Uterus (tissue), 4 donors: ENCODE data around the gene GJA10. TPM values are rescaled to one million over a fixed set of nuclear protein-coding genes. Genes with fewer than 3 reads are reported as not detected.

Experiments used
- DNase-seq, 2 donors: peaks; one replicate each; pipeline ENCODE4 v3.0.0-alpha.2; 2019 to 2020
- H3K27ac ChIP-seq, 2 donors: fragments of 200-600 bp; sonication (generic); 1 replicate in 1 of 2; 2 replicates in 1 of 2; pipeline ENCODE4 v1.5.1; 2016 to 2018
- H3K27me3 ChIP-seq, 2 donors: fragments of 200-600 bp; sonication (generic); one replicate each; pipeline ENCODE4 v1.5.1; 2018 to 2019; ENCODE audit warnings: control low read depth in 1 of 2
- H3K36me3 ChIP-seq, 2 donors: fragments of 200-600 bp; sonication (generic); one replicate each; pipeline ENCODE4 v1.5.1; 2019; ENCODE audit warnings: control low read depth in 1 of 2
- H3K4me1 ChIP-seq, 2 donors: fragments of 200-600 bp; sonication (generic); one replicate each; pipeline ENCODE4 v1.5.1; 2018 to 2019; ENCODE audit warnings: control low read depth in 1 of 2
- H3K4me3 ChIP-seq, 2 donors: fragments of 200-600 bp; sonication (generic); 1 replicate in 1 of 2; 2 replicates in 1 of 2; pipeline ENCODE4 v1.5.1; 2018 to 2019; ENCODE audit warnings: mild to moderate bottlenecking in 1 of 2
- H3K9me3 ChIP-seq, 2 donors: fragments of 200-600 bp; sonication (generic); one replicate each; pipeline ENCODE4 v1.5.1; 2019; ENCODE audit warnings: control low read depth in 1 of 2
- POLR2A ChIP-seq, 2 donors: fragments of 450-650 bp; IDR thresholded peaks; one replicate each; pipeline ENCODE4 v1.6.1; 2016; ENCODE audit warnings: antibody characterized with exemption in 2 of 2, mild to moderate bottlenecking in 1 of 2, moderate library complexity in 1 of 2
- intact Hi-C: fragments of 100-400 bp; cut with DNase I; formaldehyde crosslinking; loops from one replicate; pipeline ENCODE4 v1.15.1; 2023; ENCODE audit warnings: low total_unique reads
- total RNA-seq, 4 donors: library from RNA; depleted of rRNA in 3 of 4; stranded (reverse); fragments of >200 nt in 3 of 4; gene quantifications; one replicate each; pipeline versions ENCODE4 v1.1.0 to v1.2.4, GENCODE V29; 2014 to 2023
- TF ChIP-seq, protein P1 (sequence below), 4 experiments: fragments of 200-600 bp in 2 of 4; fragments of 450-650 bp in 2 of 4; sonication (generic) in 2 of 4; IDR thresholded peaks; one replicate each; pipeline ENCODE4 v1.5.1; 2016 to 2019; ENCODE audit warnings: antibody characterized with exemption in 4 of 4, mild to moderate bottlenecking in 2 of 4, moderate library complexity in 1 of 4
- donor health status: DM: yes; HTN: yes; CAD: no.

The GJA10 gene
- total RNA-seq, 4 donors from 2014 or later = not detected

DNA sequence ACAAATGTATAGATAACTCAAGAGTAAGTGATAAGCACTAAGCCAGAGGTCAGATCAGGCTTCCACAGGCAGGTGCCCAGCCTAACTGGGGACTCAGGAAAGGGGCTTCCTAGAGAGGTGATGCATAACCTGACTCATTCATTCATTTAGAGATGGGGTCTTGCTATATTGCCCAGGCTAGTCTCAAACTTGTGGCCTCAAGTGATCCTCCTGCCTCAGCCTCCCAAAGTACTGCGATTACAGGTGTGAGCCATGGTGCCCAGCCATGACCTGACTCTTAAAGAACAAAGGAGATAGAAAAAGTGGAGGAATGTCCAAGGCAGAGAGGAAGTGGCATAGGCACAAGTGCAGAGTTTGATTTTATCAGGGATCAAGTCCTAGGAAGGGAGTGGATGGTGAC, 41.9 kb downstream of the GJA10 start:
- H3K9me3 ChIP-seq = no peaks in the 10 kb centered on the region
- H3K36me3 ChIP-seq = no peaks in the 10 kb centered on the region
- no peak for DNase-seq
- no peak for TF ChIP-seq POLR2A (IDR thresholded peaks at IDR 0.05)
- TF ChIP-seq, protein P1, sequence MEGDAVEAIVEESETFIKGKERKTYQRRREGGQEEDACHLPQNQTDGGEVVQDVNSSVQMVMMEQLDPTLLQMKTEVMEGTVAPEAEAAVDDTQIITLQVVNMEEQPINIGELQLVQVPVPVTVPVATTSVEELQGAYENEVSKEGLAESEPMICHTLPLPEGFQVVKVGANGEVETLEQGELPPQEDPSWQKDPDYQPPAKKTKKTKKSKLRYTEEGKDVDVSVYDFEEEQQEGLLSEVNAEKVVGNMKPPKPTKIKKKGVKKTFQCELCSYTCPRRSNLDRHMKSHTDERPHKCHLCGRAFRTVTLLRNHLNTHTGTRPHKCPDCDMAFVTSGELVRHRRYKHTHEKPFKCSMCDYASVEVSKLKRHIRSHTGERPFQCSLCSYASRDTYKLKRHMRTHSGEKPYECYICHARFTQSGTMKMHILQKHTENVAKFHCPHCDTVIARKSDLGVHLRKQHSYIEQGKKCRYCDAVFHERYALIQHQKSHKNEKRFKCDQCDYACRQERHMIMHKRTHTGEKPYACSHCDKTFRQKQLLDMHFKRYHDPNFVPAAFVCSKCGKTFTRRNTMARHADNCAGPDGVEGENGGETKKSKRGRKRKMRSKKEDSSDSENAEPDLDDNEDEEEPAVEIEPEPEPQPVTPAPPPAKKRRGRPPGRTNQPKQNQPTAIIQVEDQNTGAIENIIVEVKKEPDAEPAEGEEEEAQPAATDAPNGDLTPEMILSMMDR (IDR thresholded peaks at IDR 0.05) = no peak
- no peaks in the 10 kb centered on the region for H3K4me1 ChIP-seq
- H3K27me3 ChIP-seq = no peaks in the 10 kb centered on the region
- intact Hi-C loops = no loop called here
- H3K27ac ChIP-seq = no peak overlapping the region
- H3K4me3 ChIP-seq = no peak overlapping the region

DNA sequence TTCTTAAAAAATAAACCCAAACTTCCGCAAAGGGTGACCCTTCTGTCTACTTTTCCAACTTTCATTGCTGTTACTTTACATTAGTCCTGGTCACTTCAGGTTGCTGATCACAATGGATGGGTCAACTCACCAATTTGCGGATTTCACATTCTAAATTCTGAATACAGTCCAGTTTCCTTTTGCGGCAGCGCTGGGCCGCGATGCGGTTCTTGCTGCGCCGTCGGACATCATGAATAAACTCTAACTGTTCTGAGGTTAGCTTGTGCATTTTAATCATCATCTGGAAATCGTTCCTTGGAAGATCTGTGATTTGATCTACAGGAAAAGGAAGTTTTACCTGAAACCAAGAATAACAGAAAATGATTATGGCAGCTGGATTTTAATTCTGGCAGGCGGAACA, 43.7 kb downstream of the GJA10 start:
- intact Hi-C loops = no loop called here
- H3K27me3 ChIP-seq = no peaks in the 10 kb centered on the region
- no peak for TF ChIP-seq POLR2A (IDR thresholded peaks at IDR 0.05)
- TF ChIP-seq, protein P1 (IDR thresholded peaks at IDR 0.05) = no peak
- H3K36me3 ChIP-seq = no peaks in the 10 kb centered on the region
- no peaks in the 10 kb centered on the region for H3K9me3 ChIP-seq
- no peaks in the 10 kb centered on the region for H3K4me1 ChIP-seq
- DNase-seq = no peak
- H3K27ac ChIP-seq = no peak overlapping the region
- H3K4me3 ChIP-seq = no peak overlapping the region

DNA sequence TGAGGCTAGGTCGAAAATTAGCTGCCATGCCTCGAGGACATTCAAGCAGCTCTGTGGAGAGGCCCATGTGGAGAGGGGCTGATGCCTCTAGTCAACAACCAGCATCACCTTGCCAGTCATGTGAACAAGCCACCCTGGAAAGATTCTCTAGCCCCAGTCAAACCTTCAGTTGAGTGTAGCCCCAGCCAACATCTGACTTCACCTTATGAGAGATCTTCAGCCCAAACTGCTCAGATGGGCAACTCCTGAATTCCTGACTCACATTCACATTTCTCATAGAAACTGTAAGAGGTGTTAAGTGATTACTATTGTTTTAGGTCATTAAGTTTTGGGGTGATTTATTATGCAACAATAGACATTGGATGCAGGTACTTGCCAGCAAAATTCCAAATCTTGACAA, 44.9 kb downstream of the GJA10 start:
- Histone ChIP-seq H3K27me3 (no peaks in the 10 kb centered on the region), H3K4me1 (no peaks in the 10 kb centered on the region), H3K9me3 (no peaks in the 10 kb centered on the region), H3K36me3 (no peaks in the 10 kb centered on the region), H3K27ac (no peak overlapping the region), H3K4me3 (no peak overlapping the region)
- intact Hi-C loops = no loop called here
- no peak for DNase-seq
- TF ChIP-seq, protein P1 (IDR thresholded peaks at IDR 0.05) = no peak

DNA sequence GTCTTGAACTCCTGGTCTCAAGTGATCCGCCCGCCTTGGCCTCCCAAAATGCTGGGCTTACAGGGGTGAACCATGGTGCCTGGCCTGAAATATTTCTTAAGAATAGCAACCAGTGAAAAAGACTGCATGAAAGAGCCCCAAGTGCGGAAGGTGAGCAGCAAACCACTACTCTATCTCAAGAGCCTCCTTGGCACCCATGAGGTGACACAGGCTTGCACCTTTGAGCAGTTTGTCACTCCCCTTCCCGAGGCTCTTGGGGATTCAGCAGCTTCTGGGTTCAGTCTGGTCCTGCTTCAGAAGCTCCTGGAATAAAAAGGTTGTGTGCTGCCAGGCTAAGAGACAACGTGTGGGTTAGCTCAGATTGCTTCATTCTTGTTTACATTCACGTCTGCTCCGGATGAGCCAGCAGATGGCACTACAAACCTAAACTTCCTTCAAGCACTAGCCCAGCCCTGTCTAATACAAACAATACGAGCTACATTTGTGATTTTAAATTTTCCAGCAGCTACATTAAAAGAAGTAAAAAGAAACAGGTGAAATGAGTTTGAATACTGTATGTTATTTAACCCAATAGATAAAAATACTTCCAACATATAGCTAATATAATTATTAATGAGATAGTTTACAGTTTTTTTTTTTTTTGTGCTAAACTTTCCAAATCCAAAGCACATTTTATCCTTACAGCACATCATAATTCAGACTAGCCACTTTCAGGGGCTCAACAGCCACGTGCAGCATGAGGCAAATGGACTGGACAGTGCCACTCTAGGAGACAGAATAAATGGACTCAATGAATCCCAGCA, 46.2 kb downstream of the GJA10 start:
- TF ChIP-seq POLR2A (IDR thresholded peaks at IDR 0.05) = no peak
- TF ChIP-seq, protein P1 (IDR thresholded peaks at IDR 0.05) = peak; percentile 64 to 79 (median 68)
- H3K27me3 ChIP-seq = no peaks in the 10 kb centered on the region
- H3K36me3 ChIP-seq = no peaks in the 10 kb centered on the region
- H3K27ac ChIP-seq = peak overlapping the region; percentile 16 to 35
- intact Hi-C loops = loop anchor here (10.0 kb wide), 1 partner anchor 454 kb away; no protein-coding TSS in a partner anchor
- no peaks in the 10 kb centered on the region for H3K9me3 ChIP-seq
- DNase-seq = peak; percentile 70 to 78
- no peaks in the 10 kb centered on the region for H3K4me1 ChIP-seq
- H3K4me3 ChIP-seq = no peak overlapping the region

DNA sequence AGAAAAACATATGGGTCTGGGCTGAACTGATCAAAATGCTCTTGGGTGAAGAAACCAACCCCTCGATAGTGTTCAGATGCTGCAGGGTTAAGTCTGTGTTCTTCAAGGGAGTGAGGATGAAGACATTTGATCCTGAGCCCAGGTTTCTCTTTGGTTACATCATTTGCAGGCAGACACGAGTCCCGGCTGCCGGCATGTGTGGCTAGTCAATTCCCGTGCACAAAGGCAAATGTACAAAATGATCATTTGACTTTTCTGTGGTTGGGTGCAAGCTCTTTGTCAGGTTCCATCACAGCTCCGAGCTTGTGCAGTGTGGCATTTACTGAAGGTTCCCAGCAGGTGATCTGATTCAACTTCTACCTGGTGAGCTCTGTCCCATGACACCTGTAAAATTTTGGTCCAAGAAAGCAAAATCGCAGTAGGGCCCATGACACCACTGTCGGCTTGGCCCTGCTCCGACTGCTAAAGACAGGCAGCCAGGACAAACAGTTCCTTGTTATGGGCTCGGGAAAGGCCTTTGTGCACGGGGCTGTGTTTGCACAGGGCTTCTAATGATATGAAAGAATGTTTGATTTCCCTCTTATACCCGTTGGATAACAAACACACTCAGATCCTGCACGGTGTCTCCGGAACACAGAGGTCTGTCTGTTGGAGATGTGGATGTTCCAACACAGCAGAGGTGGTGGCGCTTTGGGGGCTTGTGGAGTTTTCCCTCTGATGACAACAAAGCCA, 46.9 kb downstream of the GJA10 start:
- Histone ChIP-seq H3K4me1 (no peaks in the 10 kb centered on the region), H3K27ac (peak overlapping the region; percentile 35 to 37), H3K4me3 (no peak overlapping the region), H3K27me3 (no peaks in the 10 kb centered on the region), H3K36me3 (no peaks in the 10 kb centered on the region), H3K9me3 (no peaks in the 10 kb centered on the region)
- TF ChIP-seq POLR2A (IDR thresholded peaks at IDR 0.05) = no peak
- TF ChIP-seq, protein P1 (IDR thresholded peaks at IDR 0.05) = no peak
- intact Hi-C loops = loop anchor here (10.0 kb wide), 1 partner anchor 454 kb away; no protein-coding TSS in a partner anchor
- peak in 1 of 2 donors; percentile 35 for DNase-seq
